ENCODE data around the gene PIP4K2C.

DNA sequence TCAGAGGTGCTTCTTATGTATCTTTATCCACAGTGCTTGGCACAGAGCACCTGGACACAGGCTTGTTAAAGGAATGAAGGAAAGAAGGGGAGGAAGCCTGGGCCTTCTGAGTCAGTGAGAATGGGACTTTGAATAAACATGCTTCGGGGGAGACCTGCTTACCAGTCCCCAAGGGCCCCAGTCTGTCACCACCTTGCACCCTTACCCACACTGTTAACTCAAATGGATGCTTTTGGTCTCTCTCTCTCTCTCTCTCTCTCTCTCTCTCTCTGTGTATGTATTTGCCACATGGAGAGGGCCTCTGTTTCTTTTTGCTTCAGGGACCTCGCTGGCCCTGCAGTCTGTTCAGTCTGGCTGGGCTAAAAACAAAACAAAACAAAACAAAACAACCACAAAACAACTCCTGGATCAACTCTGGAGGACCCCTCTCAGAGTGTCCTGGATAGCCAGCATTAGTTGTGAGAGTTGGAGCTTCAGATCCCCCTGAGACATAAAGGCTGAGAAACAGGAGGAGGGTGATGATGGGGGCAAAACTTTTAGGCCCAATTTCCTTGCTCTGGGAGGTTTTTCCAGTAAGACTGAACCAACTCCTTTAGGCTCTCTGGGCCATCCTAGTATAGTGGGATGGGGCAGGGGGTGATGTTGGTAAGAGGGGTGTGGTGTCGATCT is 39.2 kb upstream of the PIP4K2C start:
- TF ChIP-seq CTCF (IDR thresholded peaks at IDR 0.05; ENCODE audit: insufficient read depth, low read length, poor library complexity, severe bottlenecking) (no peak), EZH2phosphoT487 (conservative IDR thresholded peaks at IDR 0.05; ENCODE audit: low read length) (no peak)
